T-helper 2 cell treated with Interferon-gamma antibody and Interleukin-4, amounts not matched to agents 5 μg/mL and 100 μg/mL, for 36 hours (primary cell): ENCODE measurements around the gene HSD17B3.

Source experiments
- DNase-seq: peaks from one replicate; pipeline ENCODE4 v3.0.0; 2021; ENCODE audit warnings: low spot score
- H3K27ac Mint-ChIP-seq: one replicate; pipeline ENCODE4 v1.8.0; 2021; ENCODE audit warnings: mild to moderate bottlenecking, mixed read lengths
- H3K27me3 Mint-ChIP-seq: one replicate; pipeline ENCODE4 v1.8.0; 2021; ENCODE audit warnings: low read depth, mixed read lengths
- H3K36me3 Mint-ChIP-seq: one replicate; pipeline ENCODE4 v1.8.0; 2021; ENCODE audit warnings: low read depth, mixed read lengths
- H3K4me1 Mint-ChIP-seq: one replicate; pipeline ENCODE4 v1.8.0; 2021; ENCODE audit warnings: low read depth, mixed read lengths
- H3K4me3 Mint-ChIP-seq: one replicate; pipeline ENCODE4 v1.8.0; 2022; ENCODE audit warnings: mild to moderate bottlenecking, moderate library complexity, mixed read lengths
- H3K9me3 Mint-ChIP-seq: one replicate; pipeline ENCODE4 v1.8.0; 2021; ENCODE audit warnings: mixed read lengths

The HSD17B3 gene

DNA sequence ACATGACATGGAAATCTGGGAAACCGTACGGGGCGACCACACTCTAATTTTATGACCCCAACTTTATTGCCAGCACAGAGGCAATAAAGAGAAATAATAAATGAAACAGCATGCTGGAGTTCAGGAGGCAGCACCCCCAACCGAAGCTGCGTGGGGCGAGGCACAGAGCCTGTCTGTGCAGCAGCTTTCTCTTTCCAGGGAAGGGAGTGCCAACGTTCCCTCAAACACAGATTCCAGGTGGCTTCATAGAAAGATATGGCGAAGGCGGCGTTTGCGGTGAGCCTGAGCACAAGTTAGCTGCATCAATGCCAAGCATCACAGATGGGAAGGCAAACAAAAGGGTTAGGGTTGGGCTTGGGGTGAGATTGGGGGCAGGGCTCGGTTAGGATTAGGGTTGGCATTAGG, 114.8 kb downstream of the HSD17B3 start:
- peaks cover 32% of the 10 kb centered on the region for H3K27me3 Mint-ChIP-seq
- DNase-seq = no peak
- no peak overlapping the region for H3K27ac Mint-ChIP-seq
- peaks cover 6% of the 10 kb centered on the region for H3K36me3 Mint-ChIP-seq
- H3K9me3 Mint-ChIP-seq = peaks cover 30% of the 10 kb centered on the region
- H3K4me1 Mint-ChIP-seq = no peaks in the 10 kb centered on the region
- no peak overlapping the region for H3K4me3 Mint-ChIP-seq

DNA sequence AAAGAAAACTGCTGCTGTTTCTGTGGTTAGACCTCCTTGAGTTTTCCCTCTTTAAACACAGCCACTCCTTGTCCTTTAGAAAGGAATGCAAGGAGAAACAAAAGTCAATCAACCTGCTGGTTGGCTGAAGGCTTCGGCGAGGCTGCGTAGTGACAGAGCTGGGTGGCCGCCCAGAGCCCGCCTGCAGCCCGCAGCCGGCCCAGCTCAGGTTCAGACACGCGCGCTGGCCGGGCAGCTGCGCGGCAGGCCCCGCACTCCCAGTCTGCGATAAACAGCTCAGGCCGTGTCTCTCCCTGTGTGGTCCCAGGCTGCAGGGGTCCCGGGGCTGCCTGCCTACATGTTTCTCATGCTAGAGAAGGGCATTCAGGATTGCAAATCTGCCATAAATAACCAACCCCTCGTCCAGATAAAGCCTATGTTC, 115.4 kb downstream of the HSD17B3 start:
- no peak for DNase-seq
- Mint-ChIP-seq H3K4me3 (no peak overlapping the region), H3K27ac (no peak overlapping the region), H3K27me3 (peaks cover 29% of the 10 kb centered on the region), H3K4me1 (no peaks in the 10 kb centered on the region), H3K9me3 (peaks cover 25% of the 10 kb centered on the region), H3K36me3 (peaks cover 6% of the 10 kb centered on the region)

- no peaks in the 10 kb centered on the region for H3K4me1 Mint-ChIP-seq
- no peak for DNase-seq
- H3K4me3 Mint-ChIP-seq = no peak overlapping the region
- H3K36me3 Mint-ChIP-seq = peaks cover 2% of the 10 kb centered on the region
- H3K27me3 Mint-ChIP-seq = peaks cover 31% of the 10 kb centered on the region
- H3K9me3 Mint-ChIP-seq = peaks cover 17% of the 10 kb centered on the region
- no peak overlapping the region for H3K27ac Mint-ChIP-seq
These were observed 116.3 kb downstream of the HSD17B3 start for GRCh38 chr9:96185518-96186156.
